GM19324 (cell line): ENCODE measurements around the gene SDF4.
"Not testable (repeated sequence)": the region's sequence is repeated elsewhere in the genome, so short reads cannot be mapped to it uniquely, and the experiment has no call there.

Experiments used
- ATAC-seq: cut with Tn5 transposase; IDR thresholded peaks from one replicate; pipeline ENCODE4 v1.9.1; 2021; ENCODE audit warnings: mild to moderate bottlenecking, moderate library complexity; ENCODE audit not compliant: unreplicated experiment, low FRiP score

SDF4 gene

DNA sequence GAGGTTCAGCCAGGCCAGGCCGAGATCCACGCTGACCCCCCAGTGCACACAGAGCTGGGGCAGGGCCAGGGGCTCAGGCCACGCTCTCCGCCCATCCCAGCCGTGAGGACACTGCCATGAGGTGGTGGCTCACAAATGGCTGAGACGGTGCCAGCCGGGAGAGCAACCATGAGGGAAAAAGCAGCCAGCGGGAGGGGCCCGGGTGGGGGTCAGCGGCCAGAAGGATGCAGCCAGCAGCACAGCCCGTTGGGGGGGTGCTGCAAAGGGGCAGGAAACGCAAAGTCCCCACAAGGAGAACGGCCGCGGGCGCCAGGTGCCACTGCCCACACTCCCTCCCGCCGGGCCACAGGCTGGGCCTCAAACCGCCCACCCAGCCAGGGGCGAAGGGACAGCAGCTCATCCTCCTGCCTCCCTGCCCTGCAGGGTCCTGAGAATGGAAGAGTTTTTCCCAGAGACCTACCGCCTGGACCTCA, 49.8 kb downstream of the SDF4 start:
- ATAC-seq: no peak

- ATAC-seq: no peak
These were observed 50.5 kb downstream of the SDF4 start for GRCh38 chr1:1181129-1181937.

DNA sequence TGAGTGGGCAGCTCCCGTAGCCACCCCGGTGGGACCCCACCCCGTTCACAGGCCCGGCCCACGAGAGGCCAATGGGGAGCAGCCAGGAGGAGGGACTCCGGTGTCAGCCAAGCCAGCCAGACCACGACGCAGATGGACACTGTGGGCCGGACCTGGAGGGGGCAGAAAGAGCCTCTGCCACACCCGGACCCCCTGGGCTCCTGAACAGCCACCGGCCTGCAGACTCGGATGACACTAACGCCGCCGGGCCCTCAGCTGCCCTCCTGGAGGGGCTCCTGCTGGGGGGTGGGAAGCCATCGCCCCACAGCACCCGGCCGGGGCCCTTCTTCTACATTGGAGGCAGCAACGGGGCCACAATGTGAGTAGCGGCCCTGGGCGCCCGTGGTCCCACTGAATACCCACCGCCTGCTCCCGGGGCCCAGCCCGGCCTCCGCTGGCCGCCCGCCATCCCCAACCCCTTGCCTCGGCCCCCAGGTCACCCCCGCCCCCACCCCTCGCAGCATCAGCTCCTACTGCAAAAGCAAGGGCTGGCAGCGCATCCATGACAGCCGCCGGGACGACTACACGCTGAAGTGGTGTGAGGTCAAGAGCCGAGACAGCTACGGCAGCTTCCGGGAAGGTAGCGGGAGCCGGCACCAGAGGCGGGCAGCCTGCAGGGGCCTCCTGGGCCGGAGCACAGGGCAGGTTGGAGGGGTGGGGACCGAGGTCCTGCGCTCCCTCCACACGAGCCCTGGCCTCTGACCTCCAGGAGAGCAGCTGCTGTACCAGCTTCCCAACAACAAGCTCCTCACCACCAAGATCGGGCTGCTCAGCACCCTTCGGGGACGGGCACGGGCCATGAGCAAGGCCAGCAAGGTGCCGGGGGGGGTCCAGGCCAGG, 51.6 kb downstream of the SDF4 start:
- no peak for ATAC-seq

- no peak for ATAC-seq
These were observed 52.3 kb downstream of the SDF4 start for GRCh38 chr1:1179346-1179982.

DNA sequence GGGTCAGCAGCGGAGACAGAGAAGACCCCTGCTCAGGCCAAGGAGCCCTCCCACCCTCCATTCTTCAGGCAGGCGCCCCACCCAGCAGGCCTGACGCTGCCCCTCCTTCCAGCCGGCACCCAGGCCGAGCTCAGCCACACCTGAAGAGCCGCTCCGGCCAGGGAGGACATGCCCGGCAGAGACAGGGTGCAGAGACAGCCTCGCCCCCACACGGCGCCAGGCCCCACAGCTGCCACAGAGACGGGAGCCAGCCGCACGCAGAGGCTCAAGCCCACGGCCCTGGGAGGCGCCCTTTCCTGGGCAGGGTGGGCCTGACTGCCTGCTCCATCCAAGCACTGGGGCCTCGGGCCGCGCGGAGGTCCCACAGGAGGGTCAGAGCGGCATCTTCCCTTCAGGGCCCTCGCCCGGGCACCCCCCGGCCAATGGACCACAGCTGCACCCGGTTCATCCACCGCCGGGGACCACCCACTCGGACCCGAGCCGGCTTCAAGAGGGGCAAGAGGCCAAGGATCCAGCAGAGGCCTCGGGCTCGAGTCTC, 52.9 kb downstream of the SDF4 start:
- ATAC-seq: no peak

- no peak for ATAC-seq
These were observed 54.2 kb downstream of the SDF4 start for GRCh38 chr1:1177452-1178206.

- no peak for ATAC-seq
These were observed 54.9 kb downstream of the SDF4 start for GRCh38 chr1:1176931-1177330.

- not testable (repeated sequence) for ATAC-seq
These were observed 55.6 kb downstream of the SDF4 start for GRCh38 chr1:1176063-1176761.

- ATAC-seq: no peak
These were observed 56.4 kb downstream of the SDF4 start for GRCh38 chr1:1175221-1176062.

- no peak for ATAC-seq
These were observed 57.9 kb downstream of the SDF4 start, which contains the start of gene TTLL10 for GRCh38 chr1:1173793-1174415. Gene TTLL10, plus strand, starts transcription at chr1:1173880. Its CDS starts 5,336 bp downstream, at chr1:1179216.

- no peak for ATAC-seq
These were observed 58.6 kb downstream of the SDF4 start for GRCh38 chr1:1173061-1173792.

GRCh38 chr1:1171546-1172340, 60.1 kb downstream of the SDF4 start:
- ATAC-seq: no peak

GRCh38 chr1:1171161-1171545, 60.6 kb downstream of the SDF4 start:
- ATAC-seq: no peak

GRCh38 chr1:1170215-1171091, 61.3 kb downstream of the SDF4 start:
- ATAC-seq: no peak

DNA sequence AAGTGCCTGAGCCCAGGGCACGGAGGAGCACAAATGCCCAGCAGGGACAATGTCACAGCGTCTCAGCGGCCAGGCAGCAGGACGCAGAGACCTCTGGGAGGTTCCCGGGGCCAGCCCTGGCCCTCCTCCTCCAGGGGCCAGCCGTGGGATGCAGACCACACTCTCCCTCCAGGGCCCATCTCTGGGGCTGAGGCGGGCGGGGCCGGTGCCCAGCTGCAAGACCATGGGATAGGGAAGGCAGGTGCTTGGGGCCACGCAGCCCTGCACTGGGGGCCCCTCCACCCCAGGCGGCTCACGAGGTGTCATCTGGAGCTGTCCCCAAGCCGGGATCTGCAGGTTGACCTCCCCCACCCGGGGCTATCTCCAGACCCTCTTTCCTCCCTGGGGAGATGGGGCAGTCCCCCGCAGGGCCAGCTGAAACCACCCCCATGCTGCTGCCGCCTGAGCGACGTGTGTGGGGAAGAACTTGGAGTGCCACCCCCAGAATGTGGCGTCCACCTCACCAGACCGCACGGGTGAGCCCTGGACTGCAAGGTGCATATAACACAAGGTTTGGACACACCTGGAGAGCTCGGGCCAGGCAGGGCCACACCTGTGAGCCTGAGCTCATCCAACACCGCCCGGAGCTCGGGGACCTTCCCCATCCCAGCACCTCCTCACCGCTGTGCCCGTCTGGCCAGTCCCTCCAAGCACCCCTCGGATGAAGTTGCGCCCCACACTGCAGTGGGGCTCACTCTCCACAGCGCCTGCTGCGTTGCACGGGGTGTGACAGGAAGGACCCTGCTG, 62.2 kb downstream of the SDF4 start:
- ATAC-seq: no peak
